Measurements from ENCODE around the gene SSC4D.

Gene SSC4D

DNA sequence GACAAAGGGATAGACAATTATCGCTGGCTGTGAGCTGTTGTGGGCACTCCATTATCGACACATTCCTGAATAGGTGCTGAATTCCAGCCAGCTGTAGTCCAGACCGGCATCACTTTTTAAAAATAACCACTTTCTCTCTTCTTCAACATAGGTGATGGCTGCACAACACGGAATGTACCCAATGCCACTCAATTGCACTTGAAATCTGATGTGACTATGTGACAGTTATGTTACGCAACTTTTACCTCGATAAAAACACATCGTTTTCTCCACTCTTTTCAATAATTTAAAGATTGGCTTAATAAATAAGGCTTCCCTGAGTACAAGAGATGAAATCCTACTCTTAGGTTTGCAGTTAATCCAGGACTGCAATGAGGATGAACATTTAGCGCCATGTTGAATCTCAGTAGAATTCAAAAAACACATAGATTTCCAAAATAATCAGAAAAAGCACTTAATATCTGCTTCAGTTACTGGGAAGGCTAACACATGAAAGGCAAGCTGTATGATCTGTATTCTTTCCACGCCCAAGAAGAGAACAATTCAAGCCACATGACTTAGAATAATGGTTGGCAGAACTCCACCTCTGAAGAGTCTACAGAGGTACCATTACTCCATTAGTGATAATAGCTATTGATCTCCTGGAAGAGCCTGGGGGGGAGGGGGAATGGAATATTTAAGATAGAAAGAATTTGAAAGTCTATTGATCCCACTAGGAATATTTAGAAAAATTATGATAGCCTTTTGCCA is 54.3 kb downstream of the SSC4D start:
- DNase-seq (ENCODE audit: low read depth), result no peak
- TF ChIP-seq CTCF (IDR thresholded peaks at IDR 0.05; ENCODE audit: control insufficient read depth, insufficient read depth, low read depth, low read length, missing control alignments), result no peak
- H3K4me3 ChIP-seq (ENCODE audit: control insufficient read depth, low read depth, low read length), result no peak overlapping the region

- H3K4me3 ChIP-seq (ENCODE audit: control insufficient read depth, low read depth, low read length), result no peak overlapping the region
Observed at GRCh38 chr7:76354516-76354915, 55.0 kb downstream of the SSC4D start.

DNA sequence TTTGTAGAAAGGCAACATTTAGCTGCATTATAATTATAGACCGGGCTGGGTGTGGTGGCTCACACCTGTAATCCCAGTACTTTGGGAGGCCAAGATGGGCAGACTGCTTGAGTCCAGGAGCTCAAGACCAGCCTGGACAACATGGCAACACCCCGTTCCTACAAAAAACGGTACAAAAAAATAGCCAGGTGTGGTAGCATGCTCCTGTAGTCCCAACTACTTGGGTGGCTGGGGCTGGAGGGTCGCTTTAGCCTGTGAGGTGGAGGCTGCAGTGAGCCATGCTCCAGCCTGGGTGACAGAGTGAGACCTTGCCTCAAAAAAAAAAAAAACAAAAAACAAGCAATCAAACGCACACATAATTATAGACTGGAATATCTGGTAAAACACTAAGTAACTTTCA is 55.8 kb downstream of the SSC4D start:
- no peak for TF ChIP-seq CTCF (IDR thresholded peaks at IDR 0.05; ENCODE audit: control insufficient read depth, insufficient read depth, low read depth, low read length, missing control alignments)
- H3K4me3 ChIP-seq (ENCODE audit: control insufficient read depth, low read depth, low read length), result no peak overlapping the region
- no peak for DNase-seq (ENCODE audit: low read depth)

More at GRCh38 chr7:76354516-76354915, 55.0 kb downstream of the SSC4D start:
- no peak for TF ChIP-seq CTCF (IDR thresholded peaks at IDR 0.05; ENCODE audit: control insufficient read depth, insufficient read depth, low read depth, low read length, missing control alignments)
- no peak for DNase-seq (ENCODE audit: low read depth)

DNA sequence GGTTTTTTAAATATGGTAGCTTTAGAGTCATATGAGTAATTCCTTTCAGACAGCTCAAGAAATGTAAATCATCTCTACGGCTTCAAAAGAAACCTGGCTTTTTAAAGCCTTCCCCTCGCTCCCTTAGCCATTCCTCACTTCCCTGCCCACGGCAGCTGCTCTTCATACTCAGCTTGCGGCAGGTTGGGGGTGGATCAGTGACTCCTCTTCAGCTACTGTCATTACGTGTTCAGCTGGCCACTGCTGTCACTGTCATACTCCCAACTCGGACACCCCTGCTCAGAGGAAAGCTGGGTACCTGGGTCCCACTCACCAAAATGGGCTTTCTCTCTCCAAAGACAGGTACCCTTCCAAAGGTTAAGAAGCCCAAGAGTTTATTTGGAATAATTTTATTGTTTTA is 57.3 kb downstream of the SSC4D start:
- no peak overlapping the region for H3K4me3 ChIP-seq (ENCODE audit: control insufficient read depth, low read depth, low read length)
- TF ChIP-seq CTCF (IDR thresholded peaks at IDR 0.05; ENCODE audit: control insufficient read depth, insufficient read depth, low read depth, low read length, missing control alignments), result no peak
- DNase-seq (ENCODE audit: low read depth), result no peak

- DNase-seq (ENCODE audit: low read depth), result no peak
- no peak overlapping the region for H3K4me3 ChIP-seq (ENCODE audit: control insufficient read depth, low read depth, low read length)
- no peak for TF ChIP-seq CTCF (IDR thresholded peaks at IDR 0.05; ENCODE audit: control insufficient read depth, insufficient read depth, low read depth, low read length, missing control alignments)
Observed at GRCh38 chr7:76351372-76351771, 58.1 kb downstream of the SSC4D start.

- no peak for DNase-seq (ENCODE audit: low read depth)
- no peak overlapping the region for H3K4me3 ChIP-seq (ENCODE audit: control insufficient read depth, low read depth, low read length)
- TF ChIP-seq CTCF (IDR thresholded peaks at IDR 0.05; ENCODE audit: control insufficient read depth, insufficient read depth, low read depth, low read length, missing control alignments), result no peak
Observed at GRCh38 chr7:76349313-76349885, 60.1 kb downstream of the SSC4D start.

Data from AG09309 (cell line).